ENCODE results near the gene FAM83B. TPM values are rescaled to one million over a fixed set of nuclear protein-coding genes. Genes with fewer than 3 reads are reported as not detected.
"Not testable (repeated sequence)": the region's sequence is repeated elsewhere in the genome, so short reads cannot be mapped to it uniquely, and the experiment has no call there.

Gene FAM83B
- total RNA-seq, 1 donor from 2014 or later, result not detected

DNA sequence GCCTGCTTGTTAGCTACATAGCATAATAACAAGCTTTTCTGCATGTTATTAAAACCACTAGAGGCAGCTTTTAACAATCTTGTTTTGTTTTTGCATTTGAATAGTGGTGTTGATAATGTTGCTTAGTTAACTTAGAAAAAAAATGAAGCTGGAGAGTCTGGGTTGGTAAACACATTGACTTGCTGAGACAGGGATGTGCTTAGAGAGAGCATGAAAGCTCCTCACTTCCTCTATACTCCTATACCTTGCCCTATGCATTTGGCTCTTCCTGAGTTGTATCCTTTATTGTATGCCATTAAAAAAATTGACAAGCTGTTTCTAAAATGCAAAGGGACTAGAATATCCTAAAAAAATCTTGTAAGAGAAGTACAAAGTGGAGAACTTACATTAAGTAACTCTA lies 13.6 kb downstream of the FAM83B start:
- intact Hi-C loops (cut with micrococcal nuclease), result no loop called here

DNA sequence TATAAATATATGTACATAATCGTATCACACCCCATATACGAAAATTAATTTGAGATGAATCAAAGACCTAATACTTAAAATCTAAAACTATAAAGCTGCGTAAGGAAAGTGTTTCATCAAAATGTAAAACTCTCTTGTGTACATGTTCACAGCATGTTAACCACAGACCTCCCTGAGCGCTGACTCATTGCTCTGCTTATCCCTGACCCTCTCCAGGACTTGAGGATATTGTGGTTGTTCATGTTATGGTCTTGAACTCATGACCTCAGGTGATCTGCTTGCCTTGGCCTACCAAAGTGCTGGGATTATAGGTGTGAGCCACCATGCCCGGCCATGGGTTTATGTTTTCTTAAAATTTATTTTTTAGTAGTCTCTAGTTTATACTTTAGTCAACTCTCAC lies 14.2 kb downstream of the FAM83B start:
- intact Hi-C loops (cut with micrococcal nuclease), result no loop called here

DNA sequence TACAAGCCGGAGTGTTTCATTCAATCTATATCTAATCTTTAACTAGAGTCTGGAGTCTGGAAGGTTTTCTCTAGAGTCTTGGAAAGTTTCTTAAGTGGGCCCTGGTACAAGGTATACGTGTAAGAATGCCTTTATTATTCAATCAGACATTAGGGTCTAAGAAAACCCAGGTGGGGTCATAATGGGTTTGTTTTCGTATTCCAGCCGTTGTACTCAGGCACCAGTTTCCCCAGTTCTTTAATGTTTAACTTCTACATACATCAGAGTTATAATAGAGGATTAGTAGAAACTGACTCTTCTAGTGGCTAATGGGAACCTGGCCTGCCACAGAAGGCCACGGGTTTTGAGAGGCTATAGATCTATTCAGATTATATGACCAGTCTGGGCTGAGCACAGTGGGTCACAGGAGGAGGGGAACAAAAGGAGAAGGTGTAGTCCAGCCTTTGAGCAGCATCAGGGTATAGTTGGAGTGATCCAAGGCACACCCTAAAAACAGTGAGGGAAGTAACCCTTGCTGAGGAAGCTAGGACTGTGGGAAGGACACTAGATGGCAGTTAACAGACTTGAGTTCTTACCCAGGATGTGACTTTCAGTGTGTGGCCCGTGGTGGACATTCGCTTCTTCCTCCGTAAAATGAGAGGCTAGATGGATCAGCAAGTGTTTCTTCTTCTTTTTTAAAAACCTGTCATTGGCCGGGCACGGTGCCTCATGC lies 15.5 kb downstream of the FAM83B start:
- intact Hi-C loops (cut with micrococcal nuclease), result no loop called here

DNA sequence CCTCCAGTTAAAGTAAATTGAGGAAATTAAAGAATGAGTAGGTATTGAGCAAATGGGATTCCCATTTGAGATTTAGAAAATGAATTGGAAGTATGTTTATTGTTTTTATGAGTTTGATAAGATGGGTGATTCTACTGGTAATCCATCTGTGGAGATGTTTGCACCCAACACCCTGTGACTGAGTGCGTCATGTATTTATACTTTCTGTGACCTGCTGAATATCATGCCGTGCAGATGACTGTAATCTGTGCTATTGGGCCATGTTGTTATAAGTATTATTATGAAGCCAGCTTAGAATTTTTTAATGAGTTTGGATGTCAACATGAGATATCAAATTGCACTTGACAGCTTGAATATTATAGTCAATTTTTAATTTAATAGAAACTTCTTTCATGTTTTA lies 17.7 kb downstream of the FAM83B start:
- intact Hi-C loops (cut with micrococcal nuclease), result no loop called here

DNA sequence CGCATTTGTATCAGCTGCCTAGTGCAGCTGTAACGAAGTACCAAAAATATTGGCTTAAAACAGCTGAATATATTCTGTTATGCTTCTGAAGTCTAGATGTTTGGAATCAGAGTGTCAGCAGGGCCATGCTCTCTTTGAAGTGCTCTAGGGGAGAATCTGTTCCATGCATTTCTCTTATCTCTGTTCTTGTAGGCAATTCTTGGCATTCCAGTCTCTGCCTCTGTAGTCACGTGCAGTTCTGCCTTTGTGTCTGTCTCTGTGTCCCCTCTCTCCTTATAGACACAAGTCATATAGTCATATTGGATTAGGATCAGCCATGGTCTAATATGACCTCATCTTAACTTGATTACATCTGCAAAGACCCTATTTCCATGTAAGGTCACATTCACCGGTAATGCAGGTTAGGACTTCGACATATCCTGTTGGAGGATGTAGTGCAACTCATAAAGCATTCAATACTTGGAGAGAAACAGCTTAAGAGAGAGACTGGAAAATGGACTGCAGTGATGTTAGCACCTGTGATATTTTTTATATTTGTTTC lies 18.6 kb downstream of the FAM83B start:
- intact Hi-C loops (cut with micrococcal nuclease), result no loop called here

DNA sequence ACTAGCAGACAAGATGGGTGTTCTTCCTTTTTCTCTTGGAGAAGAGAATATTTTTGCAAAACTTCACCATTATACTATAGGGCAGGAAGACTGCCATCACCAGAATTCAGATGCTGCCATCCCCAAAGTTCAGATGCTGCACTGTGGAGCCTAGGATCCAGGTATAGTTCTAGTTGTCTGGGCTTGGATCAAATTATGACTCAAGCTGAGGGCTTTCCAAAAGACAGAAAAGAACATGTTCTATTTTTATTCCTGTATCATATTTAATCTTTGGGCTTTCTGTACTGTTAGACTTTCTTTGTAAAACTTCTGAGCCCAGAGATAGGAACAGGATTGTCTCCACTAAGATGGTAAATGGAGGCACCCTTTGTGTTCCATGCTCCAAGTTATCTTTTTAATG lies 22.0 kb downstream of the FAM83B start:
- intact Hi-C loops (cut with micrococcal nuclease), result no loop called here

DNA sequence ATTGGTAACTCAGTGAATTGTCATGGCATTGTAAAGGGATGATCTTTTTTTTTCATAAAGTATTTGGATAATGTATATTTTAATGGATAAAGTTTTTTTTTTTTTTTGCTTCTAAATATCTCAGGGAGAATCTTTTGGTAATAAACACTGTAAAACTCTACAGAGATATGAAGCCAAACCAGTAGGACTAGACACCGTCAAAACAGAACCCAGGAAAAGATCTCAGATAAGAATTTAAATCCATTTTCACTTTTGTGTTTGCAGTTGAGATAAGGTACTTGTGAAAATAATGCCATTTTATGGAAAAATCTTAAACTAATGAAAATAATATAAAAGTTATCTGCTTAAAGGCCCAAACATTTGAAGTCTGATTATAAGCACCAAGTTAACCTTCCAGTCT lies 27.0 kb downstream of the FAM83B start:
- intact Hi-C loops (cut with micrococcal nuclease), result loop anchor here (10.0 kb wide), 1 partner anchor 1641 kb away; no protein-coding TSS in a partner anchor

DNA sequence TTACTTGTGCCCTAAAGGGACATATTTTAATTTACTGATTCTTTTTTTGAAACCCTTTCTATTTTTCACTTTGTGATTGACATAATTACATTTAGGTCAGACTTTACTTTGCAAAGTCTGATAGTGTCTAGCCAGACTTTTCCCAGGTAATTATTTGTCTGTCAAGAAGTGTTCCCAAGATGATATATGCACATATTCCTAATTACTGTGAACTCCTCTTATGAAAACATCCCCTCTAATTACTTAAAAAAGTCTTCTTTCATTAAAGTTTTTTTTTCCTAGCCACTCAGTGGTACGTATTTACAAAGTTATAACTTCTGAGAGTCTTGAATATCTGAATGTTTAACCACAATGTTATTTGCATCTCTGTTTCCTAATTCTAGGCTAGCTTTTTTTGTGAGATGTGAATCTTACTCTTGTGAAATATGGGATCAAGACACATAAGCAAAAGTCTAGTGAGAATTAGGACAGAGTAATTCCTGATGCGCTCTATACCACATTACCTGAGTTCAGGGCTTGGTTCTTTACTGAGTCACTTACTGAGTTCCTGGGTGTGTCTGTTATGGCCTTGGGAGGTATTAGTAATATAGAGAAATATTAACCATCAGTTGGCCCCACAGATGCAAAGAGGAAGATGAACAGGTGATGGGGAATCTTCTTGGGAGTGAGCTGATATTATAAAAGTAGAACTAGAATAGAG lies 27.9 kb downstream of the FAM83B start:
- intact Hi-C loops (cut with micrococcal nuclease), result loop anchor here (10.0 kb wide), 1 partner anchor 1640 kb away; no protein-coding TSS in a partner anchor

DNA sequence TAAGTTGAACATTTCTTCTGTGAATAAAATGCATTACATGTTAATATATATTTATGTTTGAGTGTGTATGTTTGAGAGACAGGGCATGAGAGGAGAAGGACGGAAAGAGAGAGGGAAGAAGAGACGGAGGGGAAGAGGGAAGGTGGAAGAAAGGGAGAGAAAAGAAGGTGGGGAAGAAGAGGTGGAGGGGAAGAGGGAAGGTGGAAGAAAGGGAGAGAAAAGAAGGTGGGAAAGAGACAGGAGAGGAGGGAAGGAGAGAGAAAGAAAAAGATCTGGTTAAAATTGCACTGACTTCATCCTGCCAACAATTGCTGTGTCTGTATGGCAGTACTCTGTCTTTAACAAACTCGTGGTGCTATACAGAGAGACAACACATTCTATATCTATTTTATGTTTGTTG lies 29.0 kb downstream of the FAM83B start:
- intact Hi-C loops (cut with micrococcal nuclease), result loop anchor here (10.0 kb wide), 1 partner anchor 1639 kb away; no protein-coding TSS in a partner anchor

DNA sequence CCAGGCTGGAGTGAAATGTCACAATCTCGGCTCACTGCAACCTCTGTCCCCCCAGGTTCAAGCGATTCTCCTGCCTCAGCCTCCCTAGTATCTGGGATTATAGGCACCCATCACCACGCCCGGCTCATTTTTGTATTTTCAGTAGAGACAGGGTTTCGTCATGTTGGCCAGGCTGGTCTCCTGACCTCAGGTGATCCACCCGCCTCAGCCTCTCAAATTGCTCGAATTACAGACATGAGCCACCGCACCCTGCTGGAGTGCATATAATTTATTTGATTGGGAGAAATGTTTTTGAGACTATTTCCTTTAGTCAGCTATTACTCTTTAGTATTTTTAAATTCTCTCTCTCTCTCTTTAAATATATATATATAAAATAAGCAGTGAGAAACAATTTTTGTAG lies 29.8 kb downstream of the FAM83B start:
- intact Hi-C loops (cut with micrococcal nuclease), result loop anchor here (10.0 kb wide), 1 partner anchor 1638 kb away; no protein-coding TSS in a partner anchor

DNA sequence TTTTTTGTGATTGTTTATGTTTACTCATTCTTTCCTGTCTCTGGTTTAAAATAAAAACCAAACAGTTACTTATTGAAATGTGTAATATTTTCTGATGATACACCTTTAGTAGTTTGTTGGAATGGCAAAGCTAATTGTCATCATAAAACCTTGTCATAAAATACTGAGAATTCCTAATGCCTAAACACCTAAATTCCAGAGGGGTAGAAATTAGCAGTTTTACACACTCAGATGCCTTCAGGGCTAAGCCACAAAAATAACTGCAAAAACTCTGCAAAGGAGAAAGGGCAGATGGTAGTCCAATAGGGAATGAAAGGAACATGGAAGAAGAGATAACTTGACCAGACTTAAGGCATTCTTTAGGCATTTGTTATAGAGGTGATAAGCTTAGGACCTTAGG lies 30.3 kb downstream of the FAM83B start:
- intact Hi-C loops (cut with micrococcal nuclease), result loop anchor here (10.0 kb wide), 1 partner anchor 1638 kb away; no protein-coding TSS in a partner anchor

DNA sequence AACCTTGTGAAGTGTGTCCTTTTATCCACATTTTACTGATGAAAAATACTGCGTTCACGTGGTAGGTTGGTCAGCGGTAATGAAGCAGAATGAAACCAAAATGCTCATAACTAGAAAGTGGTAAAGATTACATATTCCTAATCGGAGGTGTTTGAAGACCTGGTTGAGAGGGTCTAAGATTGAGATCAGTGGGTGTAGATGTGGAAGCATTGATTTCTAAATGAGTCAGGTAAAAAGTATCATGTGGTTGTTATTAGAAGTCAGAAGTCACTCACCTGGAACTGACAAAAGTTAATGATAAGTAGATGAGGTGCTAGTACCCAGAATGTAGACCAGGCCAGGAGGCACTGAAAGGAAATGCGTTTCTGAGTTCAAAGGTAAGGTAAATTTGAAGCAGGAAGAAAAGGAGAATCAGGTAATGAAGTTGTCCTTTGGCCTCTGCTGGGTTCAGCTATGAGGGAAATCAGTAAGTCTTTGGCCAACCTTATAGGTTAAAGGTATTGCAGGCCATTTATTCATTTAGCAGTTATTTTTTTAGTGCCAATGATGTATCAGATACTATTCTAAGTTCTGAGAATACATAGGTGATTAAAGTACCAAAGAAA lies 31.2 kb downstream of the FAM83B start:
- intact Hi-C loops (cut with micrococcal nuclease), result loop anchor here (10.0 kb wide), 1 partner anchor 1637 kb away; no protein-coding TSS in a partner anchor

DNA sequence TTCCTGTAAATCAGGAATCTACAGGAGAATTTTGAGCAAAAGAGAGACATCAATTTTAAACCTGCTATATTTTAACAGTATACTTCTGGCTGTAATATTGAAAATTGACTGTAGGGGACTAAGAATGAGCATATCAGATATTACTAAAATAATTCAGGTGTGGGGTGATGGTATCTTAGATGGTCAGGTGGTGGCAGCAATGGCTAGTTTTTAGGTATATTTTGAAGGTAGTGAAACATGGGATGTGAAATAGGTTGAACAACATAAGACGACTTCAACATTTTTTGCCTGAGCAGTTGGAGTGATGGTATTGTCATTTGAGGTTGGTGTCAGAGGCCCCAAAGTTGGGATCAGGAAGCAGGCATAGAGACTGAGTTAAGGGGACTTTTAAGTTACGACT lies 32.1 kb downstream of the FAM83B start:
- intact Hi-C loops (cut with micrococcal nuclease), result loop anchor here (10.0 kb wide), 1 partner anchor 1636 kb away; no protein-coding TSS in a partner anchor

DNA sequence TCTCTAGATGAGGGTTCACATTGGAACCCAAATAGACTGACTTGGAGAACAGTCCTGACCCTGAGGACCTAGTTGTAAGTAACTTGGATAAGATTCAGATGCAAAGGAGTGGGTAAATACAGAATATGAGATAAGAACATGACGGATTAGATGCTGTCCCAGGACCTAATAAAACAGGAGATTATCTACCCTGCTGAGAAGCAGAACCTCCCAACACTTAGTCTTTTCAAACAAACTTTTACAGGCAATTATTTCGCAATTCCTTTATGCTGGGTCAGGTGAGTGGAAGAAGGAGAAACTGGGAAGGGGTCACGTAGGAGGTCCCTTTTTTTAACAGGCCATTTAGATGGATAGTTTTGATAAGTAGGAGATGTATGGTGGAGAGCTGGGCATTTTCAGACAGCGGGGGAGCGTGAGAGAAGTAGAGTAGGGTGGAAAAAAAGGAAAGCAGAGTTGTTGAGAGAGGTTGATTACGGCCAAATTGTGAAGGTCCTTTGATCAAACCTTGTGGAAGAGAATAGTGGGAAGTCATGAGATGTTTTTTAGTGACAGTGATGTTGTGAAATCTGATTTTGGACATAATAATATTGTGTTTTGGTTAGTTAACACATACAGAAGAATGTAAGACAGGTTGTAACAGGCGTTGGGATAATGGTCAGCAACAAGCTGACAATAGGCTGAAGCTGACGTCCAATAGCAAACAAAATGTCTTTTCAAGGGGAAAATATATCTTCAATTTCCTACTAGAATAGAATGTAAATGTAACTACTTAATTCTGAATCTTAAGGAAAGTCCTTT lies 32.8 kb downstream of the FAM83B start:
- intact Hi-C loops (cut with micrococcal nuclease), result loop anchor here (10.0 kb wide), 1 partner anchor 1635 kb away; no protein-coding TSS in a partner anchor

DNA sequence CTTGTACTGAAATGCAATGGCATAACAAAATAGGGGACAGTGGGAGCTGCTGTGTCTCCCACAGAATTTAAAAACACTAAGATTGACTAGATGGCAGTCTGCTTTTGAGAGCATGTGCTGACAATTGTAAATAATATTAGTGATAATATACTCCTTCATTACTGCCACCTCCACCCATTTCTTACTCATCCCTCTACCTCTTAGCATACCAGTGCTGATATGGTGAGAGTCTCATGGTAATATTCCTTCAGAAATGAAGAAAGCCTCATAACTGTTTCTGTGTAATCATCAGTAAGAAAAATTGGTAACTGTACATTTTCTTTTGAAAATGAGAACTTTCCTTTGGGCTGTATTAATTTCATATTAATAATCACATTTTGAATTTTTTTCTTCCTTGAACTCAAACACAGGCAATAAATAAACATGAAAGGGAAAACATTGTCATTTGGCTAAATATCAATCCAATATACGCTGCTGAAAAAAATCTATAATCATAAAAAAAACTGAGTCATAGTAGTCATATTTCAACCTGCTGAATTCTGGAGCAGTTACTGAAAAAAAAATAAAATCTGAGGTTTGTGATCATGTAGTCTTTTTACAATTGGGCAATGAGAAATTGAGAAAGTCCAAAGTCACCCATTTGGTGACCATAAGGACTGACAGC lies 34.6 kb downstream of the FAM83B start:
- intact Hi-C loops (cut with micrococcal nuclease), result no loop called here

DNA sequence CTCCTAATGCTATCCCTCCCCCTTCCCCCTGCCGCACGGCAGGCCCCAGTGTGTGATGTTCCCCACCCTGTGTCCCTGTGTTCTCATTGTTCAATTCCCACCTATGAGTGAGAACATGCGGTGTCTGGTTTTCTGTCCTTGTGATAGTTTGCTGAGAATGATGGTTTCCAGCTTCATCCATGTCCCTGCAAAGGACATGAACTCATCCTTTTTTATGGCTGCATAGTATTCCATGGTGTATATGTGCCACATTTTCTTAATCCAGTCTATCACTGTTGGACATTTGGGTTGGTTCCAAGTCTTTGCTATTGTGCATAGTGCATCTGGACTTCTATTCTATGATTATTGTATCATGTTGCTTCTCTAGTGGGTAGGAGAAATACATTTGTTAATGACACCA lies 35.3 kb downstream of the FAM83B start:
- intact Hi-C loops (cut with micrococcal nuclease), result not testable (repeated sequence)

DNA sequence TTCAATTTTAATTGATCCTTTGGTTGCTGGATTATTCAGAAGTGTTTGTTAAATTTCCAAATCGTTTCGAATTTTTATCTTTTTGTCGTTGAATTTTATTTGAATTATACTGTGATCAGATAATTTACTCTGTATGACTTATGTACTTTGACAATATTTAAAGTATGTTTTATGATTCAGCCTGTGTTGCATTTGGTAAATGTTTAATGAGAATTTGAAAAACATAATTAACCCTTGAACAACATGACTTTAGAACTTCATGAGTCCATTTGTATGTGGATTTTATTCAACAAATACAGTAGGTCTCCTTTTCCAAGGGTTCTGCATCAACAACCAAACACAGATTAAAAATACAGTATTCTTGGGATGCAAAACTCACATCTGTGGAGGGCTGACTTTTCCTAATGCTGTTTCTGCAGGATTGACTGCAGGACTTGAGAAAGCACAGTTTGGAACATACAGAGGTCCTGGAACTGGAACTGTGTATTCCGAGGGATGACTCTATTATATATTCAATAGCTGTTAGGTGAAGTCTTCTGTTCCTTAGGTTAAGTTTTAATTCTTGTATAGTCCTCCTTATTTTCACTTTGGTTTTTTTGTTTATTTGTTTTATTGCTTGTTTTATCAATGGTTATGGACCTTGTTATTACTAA lies 40.5 kb downstream of the FAM83B start:
- intact Hi-C loops (cut with micrococcal nuclease), result no loop called here

DNA sequence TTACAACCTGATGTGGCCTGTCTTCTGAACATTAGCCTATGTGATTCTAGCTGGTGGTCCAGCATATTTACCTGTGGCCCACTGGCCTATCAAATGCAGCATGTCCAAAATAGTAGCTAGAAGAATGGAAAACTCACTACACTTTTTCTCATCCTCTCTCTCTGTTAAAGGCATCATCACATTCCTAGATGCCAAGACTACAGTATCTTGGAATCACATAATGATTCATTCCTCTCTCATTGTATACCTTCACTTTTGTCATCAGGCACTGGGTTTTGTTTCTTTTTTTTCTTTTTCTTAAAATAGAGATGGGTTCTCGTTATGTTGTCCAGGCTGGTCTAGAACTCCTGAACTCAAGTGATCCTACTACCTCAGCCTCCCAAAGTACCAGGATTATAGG lies 45.0 kb downstream of the FAM83B start:
- intact Hi-C loops (cut with micrococcal nuclease), result no loop called here

DNA sequence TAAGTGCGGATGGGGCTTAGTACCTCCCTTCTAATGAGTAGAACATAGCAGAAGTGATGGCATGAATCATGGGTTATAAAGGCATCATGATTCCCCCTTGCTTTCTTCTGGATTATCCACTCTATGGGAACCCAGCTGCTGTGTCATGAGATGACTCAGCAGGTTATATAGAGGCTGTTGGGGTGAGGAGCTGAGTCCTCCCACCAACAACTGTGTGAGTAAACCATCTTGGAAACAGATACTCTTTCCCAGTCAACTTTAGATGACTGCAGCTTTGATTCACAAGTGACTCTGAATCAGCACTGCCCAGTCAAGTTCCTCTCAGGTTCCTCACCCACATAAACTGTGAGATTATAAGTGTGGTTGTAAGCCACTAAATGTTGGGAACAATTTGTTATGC lies 46.3 kb downstream of the FAM83B start:
- intact Hi-C loops (cut with micrococcal nuclease), result no loop called here

DNA sequence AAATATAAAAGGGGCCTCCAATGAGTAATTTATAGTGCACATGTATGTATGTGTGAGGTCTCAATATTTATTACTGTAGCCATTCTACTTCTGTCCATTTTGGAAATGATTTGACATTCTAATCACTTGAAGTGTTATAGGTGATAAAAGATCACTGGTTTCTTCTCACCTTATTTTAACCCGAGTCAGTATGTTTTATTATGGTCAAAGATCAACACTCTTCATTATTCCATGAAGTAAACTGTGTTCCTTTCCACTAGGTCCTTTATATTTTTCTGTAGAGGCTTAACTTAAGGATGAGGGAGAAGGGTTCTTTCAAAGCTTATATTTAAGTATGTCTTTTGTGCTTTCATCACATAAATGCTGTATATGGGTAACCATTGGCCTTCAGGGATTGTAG lies 47.2 kb downstream of the FAM83B start:
- intact Hi-C loops (cut with micrococcal nuclease), result no loop called here

Measured in T-helper 1 cell treated with Interleukin-12 subunit alpha and Interleukin-12 subunit beta and Interleukin-4 antibody, amounts not matched to agents 30 ng/mL and 1 ng/mL, for 36 hours (primary cell).